Activated CD8-positive, alpha-beta memory T cell treated with anti-CD3 and anti-CD28 coated beads, Interleukin-2, amount 50 U/mL, for 1 hour (primary cell): ENCODE measurements around the gene IPCEF1.
"Not testable (repeated sequence)": the region's sequence is repeated elsewhere in the genome, so short reads cannot be mapped to it uniquely, and the experiment has no call there.

ENCODE experiments used
- DNase-seq: peaks from one replicate; pipeline ENCODE4 v3.0.0-alpha.2; 2020; ENCODE audit errors: extremely low read depth

The IPCEF1 gene

DNA sequence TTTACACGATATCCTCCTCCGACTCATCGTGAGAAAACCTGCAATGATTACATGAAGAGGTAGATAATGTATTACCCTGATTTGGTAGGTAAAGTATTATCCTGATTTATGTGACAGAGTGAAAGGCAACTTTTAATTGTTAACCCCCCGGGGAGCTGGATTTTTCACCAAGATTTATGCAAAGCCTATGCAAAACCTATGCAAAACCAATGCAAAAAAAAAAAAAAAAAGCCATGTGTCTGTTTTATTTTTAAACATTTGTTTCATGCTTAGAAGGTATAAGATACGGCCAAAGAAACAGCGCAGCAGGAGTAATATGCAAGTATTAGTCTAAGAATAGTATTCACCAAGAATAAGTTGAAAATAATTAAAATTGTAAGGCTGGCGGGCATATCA lies 109.9 kb downstream of the IPCEF1 start:
- no peak for DNase-seq

DNA sequence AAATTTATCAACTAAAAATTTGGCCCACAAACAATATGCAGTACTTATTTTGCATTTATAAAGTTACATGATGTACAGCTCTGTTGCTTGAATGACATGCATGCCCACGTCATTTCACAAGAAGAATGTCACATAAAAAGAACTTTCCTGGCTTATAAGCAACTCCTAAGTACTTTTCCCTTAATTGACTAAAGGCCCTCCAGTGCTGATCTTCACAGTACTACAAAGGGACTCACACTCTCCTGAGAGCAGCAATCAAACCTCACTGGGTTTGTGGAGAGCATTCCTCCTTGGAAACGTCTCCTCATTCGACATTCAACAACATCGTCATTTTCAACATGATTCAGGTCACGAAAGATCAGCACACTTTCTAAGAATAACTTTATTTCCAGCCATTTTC lies 111.1 kb downstream of the IPCEF1 start:
- DNase-seq = no peak

DNA sequence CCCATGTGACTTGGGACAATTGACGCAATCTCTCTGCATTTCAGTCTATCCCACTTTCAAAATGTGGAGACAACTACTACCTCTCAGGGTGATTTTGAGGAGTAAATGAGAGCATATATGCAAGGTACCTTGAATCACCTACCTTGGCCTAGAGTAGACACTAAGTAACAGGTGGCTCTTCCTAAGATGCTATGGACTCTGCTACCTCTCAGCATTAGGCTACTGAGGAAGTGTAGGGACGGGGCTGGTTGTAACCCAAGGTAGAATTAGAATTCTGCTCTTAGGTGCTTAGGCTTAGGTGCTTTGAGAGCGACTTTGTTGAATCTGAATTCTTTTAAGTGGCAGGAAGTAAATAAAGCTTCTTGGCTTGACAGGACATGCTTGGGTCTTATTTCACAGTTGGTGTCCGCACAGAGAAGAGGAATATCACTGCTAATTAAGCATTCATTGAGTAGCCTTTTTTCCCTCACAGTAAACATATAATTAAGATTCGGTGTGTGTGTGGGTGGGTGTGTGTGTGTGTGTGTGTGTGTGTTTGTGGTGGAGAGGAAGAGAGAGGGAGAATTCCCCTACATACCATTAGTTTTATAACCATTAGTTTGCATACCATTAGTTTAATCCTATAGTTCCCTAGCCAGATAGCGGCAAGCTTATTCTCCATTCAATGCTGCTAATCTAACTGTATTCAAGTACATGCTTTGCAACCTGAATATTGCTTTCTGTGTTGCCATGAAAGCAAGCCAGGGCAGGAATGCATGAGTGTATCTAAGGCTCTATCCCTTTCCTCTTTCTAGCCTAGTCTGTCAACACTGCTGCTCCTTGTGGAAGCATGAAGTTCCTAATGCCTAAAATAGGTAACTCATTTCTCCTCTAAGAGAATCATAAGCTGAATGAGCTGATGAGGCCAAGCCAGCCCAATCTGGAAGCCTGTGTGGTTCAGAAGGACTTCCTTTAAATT lies 112.5 kb downstream of the IPCEF1 start:
- no peak for DNase-seq

DNA sequence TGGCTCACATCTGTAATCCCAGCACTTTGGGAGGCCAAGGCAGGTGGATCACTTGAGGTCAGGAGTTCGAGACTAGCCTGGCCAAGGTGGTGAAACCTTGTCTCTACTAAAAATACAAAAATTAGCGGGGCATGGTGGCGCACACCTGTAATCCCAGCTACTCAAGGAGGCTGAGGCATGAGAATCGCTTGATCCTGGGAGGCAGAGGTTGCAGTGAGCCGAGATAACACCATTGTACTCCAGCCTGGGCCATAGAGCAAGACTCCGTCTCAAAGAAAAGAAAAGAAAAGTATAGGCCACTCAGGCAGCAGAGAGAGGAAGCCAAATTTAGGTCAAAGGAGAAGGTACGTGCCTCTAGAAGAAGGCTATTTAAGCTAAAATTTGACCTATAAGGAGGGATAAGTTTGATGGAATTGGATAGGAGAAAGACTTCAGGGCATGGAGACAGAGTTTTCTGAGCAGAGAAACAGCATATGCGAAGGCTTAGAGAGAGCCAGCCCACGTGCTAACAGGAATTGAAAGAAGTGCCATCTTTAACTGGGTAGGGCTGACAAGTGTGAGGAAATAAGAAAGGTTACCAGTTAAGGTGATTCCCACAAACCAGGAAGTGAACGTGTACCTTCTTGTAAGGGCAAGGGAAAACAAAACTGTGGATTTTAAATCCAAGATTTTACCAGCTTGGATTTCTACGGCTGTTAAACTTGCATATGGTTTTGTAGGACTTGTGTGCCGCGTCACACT lies 113.8 kb downstream of the IPCEF1 start:
- DNase-seq = no peak

DNA sequence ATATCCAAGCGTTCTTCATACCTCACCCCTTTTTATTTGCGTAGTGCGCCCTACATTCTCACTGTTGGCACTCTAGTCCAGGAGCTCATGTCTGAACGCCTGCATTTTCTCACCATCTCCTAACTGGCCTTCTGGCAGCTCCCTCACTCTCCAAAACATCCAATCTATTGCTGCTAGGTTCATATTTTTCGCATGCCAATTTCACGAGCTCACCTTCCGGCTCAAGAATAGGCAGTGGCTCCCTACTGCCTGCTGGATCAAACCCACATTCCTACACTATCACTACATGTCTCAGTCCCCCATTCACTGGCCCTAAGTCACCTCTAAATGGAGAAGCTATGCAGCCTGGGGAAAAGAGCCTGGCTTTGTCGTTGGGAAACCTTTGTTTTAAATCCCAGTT lies 115.0 kb downstream of the IPCEF1 start:
- no peak for DNase-seq

DNA sequence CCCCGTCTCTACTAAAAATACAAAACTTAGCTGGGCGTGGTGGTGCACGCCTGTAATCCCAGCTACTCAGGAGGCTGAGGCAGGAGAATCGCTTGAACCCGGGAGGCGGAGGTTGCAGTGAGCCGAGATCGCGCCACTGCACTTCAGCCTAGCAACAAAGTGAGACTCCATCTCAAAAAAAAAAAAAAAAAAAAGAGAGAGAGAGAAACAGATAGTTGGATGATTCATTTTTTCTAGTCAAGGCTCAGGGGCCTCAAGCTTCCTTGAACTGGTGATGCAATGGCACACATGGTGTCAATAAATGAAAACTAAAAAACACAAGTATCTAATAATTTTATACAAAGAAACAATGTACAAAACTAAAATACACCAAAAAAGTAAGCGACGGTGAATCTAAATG lies 115.5 kb downstream of the IPCEF1 start:
- not testable (repeated sequence) for DNase-seq

DNA sequence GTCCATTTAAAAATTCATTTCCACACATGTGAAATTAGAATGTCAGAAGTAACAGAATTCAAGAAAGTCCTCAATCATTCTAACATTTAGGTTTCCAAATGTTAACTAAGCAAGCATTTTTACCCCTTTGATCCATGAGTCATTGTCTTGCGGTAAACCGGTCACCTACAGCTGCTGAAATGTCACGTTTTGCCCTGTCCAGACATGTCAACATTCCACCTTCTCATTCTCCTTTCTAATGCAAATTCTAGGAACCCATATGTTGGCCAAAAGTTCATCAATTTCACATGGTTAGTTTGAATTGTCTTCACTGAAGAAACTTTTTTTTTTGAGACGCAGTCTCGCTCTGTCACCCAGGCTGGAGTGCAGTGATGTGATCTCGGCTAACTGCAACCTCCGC lies 117.2 kb downstream of the IPCEF1 start:
- no peak for DNase-seq

DNA sequence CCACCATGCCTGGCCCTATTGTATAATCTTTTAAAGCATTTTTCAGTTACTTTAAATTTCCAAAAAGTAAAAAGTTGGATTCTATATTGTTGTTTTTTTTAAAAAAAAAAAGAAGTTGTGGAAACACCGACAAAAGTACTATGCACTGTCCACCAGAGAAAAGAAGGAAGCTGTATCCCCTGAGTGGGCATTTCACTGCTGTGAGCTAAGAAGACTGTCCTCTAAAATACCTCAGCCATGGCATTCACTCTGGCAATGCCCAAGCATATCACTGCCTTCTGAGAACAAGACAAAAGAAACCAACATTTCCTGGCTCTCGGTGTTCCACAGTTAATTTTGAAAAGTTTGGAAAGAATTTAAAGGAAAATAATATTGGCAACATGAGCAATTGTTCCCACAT lies 117.8 kb downstream of the IPCEF1 start:
- DNase-seq = no peak

DNA sequence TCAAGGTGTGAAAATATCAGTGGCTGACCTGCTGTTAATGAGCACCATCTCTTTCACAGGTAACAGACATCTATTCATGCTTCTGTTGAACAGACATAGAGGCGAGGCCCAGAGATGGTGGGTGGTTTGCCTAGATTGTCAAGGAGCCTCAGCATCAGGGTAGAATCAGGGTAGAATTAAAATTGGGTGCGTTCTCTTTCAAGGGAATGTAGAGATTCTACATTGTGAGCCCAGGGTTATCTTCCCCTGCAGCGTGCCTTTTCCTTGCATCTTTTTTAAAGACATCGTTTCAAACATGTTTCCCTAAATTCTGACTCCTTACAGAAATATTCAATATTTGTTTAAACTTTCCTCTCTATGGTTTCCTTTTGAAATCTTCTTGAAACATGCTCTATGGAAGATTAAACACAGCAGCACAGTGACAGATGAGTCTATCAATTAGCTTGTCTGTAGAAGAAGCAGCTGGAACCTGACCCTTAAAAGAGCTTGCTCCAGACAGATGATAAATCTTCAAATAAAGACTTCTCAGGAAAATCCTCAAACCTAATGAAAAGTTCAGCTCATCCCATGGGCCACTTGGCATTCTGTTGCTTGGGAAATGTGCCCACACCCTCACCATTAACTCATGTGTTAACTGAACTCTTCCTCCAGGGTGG lies 119.8 kb downstream of the IPCEF1 start:
- DNase-seq = no peak

DNA sequence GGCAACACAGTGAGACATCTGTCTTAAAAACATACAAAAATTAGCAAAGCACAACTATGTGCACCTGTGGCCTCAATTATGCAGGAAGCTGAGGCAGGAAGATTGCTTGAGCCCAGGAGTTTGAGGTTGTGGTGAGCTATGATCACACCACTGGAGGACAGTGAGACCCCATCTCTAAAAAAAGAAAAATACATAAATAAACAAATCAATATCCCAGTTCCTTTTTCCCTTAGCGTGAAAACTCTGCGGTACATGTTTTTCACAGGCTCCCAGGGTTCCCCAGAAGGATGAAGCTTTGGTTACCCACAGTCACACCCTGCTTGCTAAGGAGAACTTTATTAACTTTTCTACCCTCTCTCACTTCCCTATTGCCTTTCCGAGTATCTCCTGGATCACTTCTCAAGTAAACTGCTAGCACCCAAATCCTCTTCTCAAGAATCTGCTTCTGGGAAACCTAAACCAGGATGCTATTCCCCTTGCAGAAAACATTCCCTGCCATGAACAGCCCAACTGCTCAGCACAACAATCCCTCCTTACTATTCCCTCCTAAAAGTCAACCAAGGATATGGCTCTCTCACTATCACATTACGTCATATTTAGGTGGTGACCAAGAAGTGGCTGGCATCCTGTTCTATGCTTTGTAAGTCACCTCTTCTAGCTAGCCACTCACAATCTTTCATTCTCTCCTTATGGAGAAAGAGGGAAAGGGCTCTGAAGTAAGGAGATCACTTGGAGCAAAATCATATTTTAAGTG lies 122.4 kb downstream of the IPCEF1 start:
- no peak for DNase-seq

DNA sequence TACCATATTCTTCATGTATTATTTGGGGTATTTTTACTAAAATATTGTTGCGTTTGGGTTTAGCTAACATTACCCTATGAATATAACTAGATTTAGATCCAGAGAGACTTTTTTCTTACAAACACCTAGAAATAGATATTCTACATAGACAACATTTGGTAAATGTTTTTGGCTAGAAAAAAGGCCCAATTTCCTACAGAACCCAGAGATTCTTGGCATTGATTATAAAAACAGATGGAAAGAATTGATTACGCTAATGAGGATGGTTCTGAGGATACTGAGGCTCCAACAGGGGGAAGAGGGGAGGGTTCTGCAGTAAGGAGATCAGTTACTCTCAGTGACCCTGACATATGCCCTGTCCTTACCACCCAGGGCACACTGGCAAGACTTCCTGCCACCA lies 123.2 kb downstream of the IPCEF1 start:
- DNase-seq = no peak

DNA sequence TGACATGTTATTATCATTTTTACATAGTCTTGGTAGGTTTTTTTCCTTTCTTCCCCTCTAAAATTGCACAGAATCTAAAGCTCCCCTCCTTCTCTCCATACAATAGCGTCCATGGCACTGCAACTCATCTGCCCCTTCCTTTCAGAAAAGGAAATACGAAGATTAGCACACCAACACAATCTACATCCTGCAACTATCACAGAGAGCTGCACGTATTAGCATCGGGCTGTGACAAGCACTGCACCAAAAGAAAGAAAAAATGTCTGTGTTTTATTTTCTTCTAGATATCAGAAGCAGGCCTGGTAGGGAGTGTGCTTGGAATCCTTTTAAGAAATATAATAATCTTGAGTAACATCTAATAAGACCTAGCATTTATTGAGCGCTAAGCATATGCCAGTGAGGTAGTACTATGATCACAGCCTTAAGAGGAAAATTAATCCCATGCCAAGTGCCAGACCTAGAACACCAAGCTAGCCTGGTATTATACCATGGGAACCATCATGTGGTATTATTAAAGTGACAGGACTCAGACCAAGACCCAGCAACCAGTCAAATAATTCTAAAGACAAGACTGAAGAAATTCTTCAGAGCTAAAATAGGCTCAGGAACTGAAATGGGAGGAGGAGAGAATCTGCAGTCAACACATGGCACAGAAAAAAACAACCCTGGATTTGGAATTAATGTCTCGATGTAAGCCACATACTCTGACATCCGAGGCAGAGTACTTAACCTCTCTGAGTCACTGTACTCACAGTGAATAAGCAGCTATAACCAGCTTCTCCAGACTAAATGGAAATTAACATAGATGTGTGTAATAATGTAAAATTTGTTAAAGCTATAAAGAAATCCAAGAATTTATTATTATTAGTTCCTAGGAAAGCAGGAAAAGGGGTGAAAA lies 124.3 kb downstream of the IPCEF1 start:
- no peak for DNase-seq

DNA sequence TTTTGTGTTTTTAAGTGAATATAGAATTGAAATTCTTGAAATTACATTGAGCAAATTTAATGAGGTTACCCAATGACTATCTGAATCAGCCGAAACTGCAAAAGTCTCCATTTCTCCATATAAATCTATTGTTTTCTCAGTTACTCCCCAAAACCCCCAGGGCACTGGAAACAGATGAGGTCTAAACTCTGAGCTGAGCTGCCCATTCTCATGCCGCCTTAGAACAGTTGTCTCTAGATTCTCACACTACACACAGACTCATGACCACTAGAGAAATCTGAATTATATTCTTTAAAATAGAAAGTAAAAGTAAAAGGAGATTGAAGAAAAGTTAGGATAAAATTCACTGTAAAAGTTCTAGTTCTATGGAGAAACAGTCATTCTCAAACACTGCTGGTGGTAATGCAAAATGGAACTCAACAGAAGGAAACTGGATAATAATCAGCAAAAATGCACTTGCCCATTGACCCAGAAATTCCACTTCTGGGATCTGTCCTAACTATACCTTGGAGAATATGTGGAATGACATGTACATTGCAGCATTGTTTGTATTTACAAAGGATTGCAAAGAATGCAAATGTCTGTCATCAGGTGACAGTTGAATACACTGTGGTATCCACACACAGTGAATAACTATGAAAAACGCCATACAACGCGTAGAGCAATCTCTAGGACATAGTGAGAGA lies 125.5 kb downstream of the IPCEF1 start:
- no peak for DNase-seq

DNA sequence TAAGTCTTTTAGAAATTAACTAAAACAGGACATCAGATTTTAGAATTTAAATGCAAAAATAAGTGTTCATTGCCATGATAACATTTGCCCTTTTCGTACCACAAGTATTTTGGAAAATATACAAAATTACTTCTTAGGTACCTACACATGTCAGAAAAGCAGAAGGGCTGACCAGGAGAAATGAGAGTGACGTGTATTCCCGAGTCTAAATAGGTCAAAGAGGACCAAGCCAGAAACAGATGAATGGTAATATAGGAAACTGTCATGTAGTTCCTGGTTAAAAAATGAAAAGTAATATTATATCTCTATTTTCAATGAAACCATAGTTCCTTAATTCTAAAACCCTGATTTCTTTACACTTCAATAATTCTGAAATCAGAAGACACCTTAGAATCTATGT lies 126.2 kb downstream of the IPCEF1 start:
- DNase-seq = no peak

DNA sequence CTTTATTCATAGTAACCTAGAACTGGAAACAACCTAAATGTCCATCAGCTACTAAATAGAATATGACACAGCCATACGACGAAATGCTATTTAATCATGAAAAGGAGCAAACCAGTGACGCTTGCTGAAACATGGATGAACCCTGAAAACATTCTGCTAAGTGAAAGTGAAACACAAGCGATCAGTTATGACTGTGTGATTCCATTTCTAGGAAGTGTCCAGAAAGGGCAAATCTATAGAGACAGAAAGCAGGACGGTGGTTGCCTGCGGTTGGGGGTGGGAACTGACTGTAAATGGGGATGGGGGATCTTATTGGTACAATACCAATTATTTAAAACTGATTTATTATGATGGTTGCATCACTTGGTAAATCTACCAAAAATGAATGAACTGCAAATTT lies 126.8 kb downstream of the IPCEF1 start:
- DNase-seq = no peak

DNA sequence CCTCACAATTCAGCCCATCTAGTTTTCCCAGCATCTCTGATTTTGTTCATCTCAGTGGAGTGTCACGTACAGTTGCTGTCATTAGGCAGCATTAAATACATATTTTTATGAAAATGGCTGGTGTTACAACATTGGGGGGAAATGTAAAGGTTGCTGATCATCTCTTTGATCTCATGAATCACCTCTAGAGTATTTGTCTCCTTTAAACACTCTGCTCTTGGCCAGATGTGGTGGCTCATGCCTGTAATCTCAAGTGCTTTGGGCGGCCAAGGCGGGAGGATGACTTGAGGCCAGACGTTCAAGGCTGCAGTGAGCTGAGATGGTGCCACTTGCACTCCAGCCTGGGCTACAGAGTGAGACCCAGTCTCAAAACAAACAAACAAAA lies 128.1 kb downstream of the IPCEF1 start:
- no peak for DNase-seq

DNA sequence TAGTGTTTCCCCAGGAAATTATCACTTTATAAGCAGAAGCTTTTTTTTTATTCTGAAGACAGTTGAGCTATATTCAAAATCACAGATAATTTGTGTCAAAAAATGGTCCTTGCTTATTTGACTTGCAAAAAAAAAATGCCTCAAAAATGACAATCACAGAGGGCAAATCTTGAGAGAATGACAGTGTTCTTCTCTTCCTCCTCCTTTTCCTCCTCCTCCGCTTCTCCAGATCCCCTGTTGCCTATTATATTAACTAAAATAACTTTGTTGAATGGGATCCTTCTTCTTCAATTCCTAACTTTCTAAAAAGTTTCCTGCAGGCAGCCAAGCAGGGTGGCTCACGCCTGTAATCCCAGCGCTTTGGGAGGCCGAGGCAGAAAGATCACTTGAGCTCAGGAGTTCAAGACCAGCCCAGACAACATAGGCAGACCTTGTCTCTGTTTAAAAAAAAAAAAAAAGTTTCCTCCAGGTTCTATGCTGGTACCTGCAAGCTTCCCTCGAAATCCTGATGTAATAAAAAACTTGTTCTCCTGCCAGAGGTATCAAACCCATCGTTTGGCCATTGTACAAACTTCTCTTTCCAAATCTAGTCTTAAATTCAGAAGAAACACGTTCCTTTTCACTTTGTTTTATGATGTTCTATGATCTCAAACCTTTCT lies 128.6 kb downstream of the IPCEF1 start:
- DNase-seq = no peak

DNA sequence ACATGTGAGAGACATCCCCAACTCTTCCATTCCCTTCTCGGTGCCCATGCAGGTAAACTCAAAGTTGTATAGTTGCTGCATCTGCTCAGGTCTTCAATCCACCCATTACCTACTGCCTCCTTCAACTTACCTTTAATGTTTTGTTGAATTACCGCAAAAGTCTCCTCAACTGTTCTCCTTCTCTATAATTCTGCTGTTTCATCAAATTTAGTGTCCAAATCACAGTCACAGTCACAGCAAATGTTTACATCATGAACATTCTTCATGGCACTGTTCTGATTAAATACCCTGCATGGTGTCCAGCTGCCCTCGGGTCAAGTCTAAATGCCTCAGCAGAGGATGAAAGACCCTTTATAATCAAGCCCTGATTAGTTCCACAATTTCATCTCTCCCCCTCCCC lies 130.1 kb downstream of the IPCEF1 start:
- DNase-seq = no peak

DNA sequence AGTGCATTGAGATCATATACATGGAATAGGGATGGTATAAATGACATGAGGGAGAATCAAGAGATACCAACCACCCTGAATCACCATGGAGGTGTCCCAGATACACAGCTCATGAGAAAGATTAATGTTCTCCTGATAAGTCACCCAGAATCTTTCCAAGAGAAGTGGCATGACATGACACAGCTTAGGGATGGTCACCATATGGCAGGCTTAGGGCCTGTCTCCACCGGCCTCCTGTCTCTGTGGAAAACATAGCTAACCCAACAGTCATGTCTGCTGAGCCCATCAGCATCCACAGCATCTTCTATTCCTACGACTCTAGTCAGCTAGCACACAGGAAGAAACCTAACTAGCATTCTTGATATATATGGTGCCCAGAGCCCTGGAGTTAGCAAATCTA lies 133.3 kb downstream of the IPCEF1 start:
- no peak for DNase-seq

DNA sequence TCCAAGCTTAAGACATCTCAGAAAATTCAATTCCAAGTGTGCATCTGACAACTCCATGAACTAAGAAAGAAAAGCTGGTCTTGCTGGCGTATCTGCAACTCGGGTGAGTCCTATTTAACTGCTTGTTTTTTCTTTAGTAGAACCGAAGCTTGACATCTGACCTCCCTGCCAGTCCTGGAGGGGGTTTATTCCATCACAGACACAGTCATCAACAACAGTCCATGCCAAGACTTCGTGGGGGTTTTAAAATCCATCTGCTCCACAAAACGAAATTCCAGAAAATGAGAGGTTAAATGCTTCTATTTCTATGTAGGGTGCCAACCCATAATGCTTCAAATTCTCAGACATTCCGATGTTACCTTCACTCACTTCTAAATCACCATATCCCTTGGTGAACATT lies 133.9 kb downstream of the IPCEF1 start:
- DNase-seq = no peak
